ENCODE data around the gene SLC34A1. TPM values are rescaled to one million over a fixed set of nuclear protein-coding genes. Genes with fewer than 3 reads are reported as not detected.

The SLC34A1 gene
- total RNA-seq, 2 donors from 2014 or later = not detected

DNA sequence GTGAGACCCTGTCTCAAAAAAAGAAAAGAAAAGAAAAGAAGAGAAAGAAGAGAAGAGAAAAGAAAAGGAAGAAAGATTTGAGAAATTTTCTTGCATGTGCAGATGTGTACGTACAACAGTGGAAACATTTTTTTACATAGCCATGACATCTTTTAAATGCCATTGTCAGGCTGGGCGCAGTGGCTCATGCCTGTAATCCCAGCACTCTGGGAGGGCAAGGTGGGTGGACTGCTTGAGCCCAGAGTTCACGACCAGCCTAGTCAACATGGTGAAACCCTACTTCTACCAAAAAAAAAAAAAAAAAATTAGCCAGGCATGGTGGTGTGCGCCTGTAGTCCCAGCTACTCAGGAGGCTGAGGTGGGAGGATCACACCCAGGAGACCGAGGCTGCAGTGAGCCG is 39.3 kb upstream of the SLC34A1 start:
- H3K27me3 ChIP-seq = no peaks in the 10 kb centered on the region
- H3K9me3 ChIP-seq = no peaks in the 10 kb centered on the region
- H3K9ac ChIP-seq (ENCODE audit: low read depth in 2 of 2, low read length in 2 of 2) = no peak overlapping the region
- no peaks in the 10 kb centered on the region for H3K36me3 ChIP-seq
- no peak overlapping the region for H3K4me3 ChIP-seq
- no peak for DNase-seq
- TF ChIP-seq, protein P1, sequence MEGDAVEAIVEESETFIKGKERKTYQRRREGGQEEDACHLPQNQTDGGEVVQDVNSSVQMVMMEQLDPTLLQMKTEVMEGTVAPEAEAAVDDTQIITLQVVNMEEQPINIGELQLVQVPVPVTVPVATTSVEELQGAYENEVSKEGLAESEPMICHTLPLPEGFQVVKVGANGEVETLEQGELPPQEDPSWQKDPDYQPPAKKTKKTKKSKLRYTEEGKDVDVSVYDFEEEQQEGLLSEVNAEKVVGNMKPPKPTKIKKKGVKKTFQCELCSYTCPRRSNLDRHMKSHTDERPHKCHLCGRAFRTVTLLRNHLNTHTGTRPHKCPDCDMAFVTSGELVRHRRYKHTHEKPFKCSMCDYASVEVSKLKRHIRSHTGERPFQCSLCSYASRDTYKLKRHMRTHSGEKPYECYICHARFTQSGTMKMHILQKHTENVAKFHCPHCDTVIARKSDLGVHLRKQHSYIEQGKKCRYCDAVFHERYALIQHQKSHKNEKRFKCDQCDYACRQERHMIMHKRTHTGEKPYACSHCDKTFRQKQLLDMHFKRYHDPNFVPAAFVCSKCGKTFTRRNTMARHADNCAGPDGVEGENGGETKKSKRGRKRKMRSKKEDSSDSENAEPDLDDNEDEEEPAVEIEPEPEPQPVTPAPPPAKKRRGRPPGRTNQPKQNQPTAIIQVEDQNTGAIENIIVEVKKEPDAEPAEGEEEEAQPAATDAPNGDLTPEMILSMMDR (IDR thresholded peaks at IDR 0.05) = no peak
- peaks cover 2% of the 10 kb centered on the region for H3K4me1 ChIP-seq
- intact Hi-C loops (cut with DNase I) = no loop called here
- no peak overlapping the region for H3K27ac ChIP-seq

DNA sequence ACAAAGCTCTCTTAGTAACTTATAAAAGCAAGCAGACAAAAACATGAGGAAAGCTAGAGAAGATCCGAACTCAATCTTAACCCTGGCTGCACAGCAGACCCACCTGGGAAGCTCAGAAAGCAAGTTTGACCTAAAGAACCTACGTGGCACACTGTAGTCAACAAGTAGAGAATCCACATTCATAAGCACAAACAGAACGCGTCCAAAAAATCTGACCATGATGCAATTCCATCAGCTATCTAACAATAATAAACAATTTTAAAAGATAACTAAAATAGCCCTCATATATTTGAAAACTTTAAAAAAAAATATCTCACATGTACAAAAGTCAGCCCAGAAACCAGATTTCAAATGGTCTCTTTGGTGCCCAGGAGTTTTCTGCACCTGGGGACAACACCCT is 37.4 kb upstream of the SLC34A1 start:
- TF ChIP-seq, protein P1 (IDR thresholded peaks at IDR 0.05) = no peak
- no peak overlapping the region for H3K4me3 ChIP-seq
- no peak overlapping the region for H3K27ac ChIP-seq
- no peak for DNase-seq
- no peaks in the 10 kb centered on the region for H3K36me3 ChIP-seq
- H3K27me3 ChIP-seq = no peaks in the 10 kb centered on the region
- H3K9ac ChIP-seq (ENCODE audit: low read depth in 2 of 2, low read length in 2 of 2) = no peak overlapping the region
- intact Hi-C loops (cut with DNase I) = no loop called here
- H3K9me3 ChIP-seq = no peaks in the 10 kb centered on the region
- H3K4me1 ChIP-seq = peaks cover 10% of the 10 kb centered on the region

DNA sequence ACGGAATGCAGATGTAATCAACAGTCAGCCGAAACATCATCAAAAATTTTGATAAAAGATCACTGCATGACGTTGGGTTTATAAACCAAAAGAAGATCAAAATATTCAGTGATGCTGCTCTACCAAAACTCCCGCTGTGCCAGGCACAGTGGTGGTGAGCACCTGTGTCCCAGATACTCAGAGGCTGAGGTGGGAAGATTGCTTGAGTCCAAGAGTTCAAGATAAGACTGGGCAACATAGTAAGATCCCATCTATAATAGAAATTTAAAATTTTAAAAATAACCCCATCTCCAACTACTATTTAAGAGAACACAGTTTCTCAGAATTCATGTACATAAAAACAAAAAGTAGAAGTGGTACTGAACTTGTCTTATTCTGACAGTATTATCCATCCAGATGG is 36.5 kb upstream of the SLC34A1 start:
- Histone ChIP-seq H3K27ac (no peak overlapping the region), H3K36me3 (no peaks in the 10 kb centered on the region), H3K4me3 (no peak overlapping the region), H3K4me1 (peaks cover 10% of the 10 kb centered on the region), H3K27me3 (no peaks in the 10 kb centered on the region), H3K9me3 (no peaks in the 10 kb centered on the region), H3K9ac (ENCODE audit: low read depth in 2 of 2, low read length in 2 of 2) (no peak overlapping the region)
- intact Hi-C loops (cut with DNase I) = no loop called here
- TF ChIP-seq, protein P1 (IDR thresholded peaks at IDR 0.05) = no peak
- no peak for DNase-seq

DNA sequence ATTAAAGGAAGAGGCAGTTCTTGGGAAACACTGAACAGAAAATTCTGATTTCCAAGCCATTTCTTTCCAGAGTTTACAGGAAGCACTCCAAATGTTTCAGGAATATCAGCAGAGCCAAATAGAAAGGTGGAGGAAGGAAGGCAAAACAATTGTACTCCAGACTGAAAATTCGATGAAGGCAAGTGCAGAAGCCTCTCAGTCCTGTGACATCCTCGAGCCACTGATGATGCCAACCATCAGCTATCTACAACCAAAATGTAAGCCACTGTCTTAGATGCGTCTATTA is 34.9 kb upstream of the SLC34A1 start:
- no peaks in the 10 kb centered on the region for H3K9me3 ChIP-seq
- no peak overlapping the region for H3K4me3 ChIP-seq
- no peaks in the 10 kb centered on the region for H3K36me3 ChIP-seq
- DNase-seq = no peak
- TF ChIP-seq, protein P1 (IDR thresholded peaks at IDR 0.05) = no peak
- peaks cover 10% of the 10 kb centered on the region for H3K4me1 ChIP-seq
- intact Hi-C loops (cut with DNase I) = no loop called here
- no peaks in the 10 kb centered on the region for H3K27me3 ChIP-seq
- no peak overlapping the region for H3K27ac ChIP-seq
- H3K9ac ChIP-seq (ENCODE audit: low read depth in 2 of 2, low read length in 2 of 2) = no peak overlapping the region

DNA sequence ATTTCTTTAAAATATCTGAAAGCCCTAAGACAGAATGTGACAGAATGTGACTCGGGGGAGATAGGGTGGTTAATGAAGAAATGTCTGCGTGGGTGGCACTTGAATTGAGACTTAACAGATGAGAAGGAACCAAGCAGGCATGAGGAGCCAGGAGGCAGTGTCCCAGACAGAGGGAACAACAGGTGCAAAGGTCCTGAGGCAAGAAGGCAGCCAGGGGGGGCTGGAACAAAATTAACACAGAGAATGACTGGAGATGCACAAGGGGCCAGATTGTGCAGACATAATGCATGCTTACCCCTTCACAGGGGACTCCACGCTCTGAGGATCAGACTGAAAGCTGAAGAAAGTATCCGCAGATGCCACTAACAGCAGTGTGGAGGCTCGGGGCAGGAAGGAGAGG is 34.5 kb upstream of the SLC34A1 start:
- no peaks in the 10 kb centered on the region for H3K9me3 ChIP-seq
- DNase-seq = no peak
- peaks cover 10% of the 10 kb centered on the region for H3K4me1 ChIP-seq
- H3K9ac ChIP-seq (ENCODE audit: low read depth in 2 of 2, low read length in 2 of 2) = no peak overlapping the region
- no peaks in the 10 kb centered on the region for H3K27me3 ChIP-seq
- H3K27ac ChIP-seq = no peak overlapping the region
- TF ChIP-seq, protein P1 (IDR thresholded peaks at IDR 0.05) = no peak
- H3K4me3 ChIP-seq = no peak overlapping the region
- no peaks in the 10 kb centered on the region for H3K36me3 ChIP-seq
- intact Hi-C loops (cut with DNase I) = no loop called here

Data from colonic mucosa (tissue), 4 donors.